ENCODE data around the gene MYLK2.

- no peak for TF ChIP-seq CTCF (conservative IDR thresholded peaks at IDR 0.05)
- no peak for TF ChIP-seq EZH2 (IDR thresholded peaks at IDR 0.05; ENCODE audit: low read depth)
Observed at GRCh38 chr20:31769681-31770080, 49.5 kb upstream of the MYLK2 start.

All from PC-9 (cell line).